ENCODE measurements around the gene NRG2.

GRCh38 chr5:139812323-139812722 is 230.8 kb downstream of the NRG2 start:
- TF ChIP-seq POLR2AphosphoS5 (IDR thresholded peaks at IDR 0.05) (no peak), CTCF (IDR thresholded peaks at IDR 0.05) (no peak), POLR2A (IDR thresholded peaks at IDR 0.05) (no peak)

Data from breast epithelium (tissue), 3 donors.